ENCODE data around the gene MFSD6L. TPM values are rescaled to one million over a fixed set of nuclear protein-coding genes. Genes with fewer than 3 reads are reported as not detected.
A peak's percentile ranks its signal among the peaks of the same experiment; 100 is the strongest.

Gene MFSD6L
- total and polyA plus RNA-seq, 5 donors, result 0.14 TPM; not detected in 4

- 74% methylated on average over 15 of the region's 15 CpGs for WGBS
- no peaks in the 10 kb centered on the region for H3K27me3 ChIP-seq (ENCODE audit: control insufficient read depth, insufficient read depth)
- H3K4me3 ChIP-seq (ENCODE audit: low read length), result no peak overlapping the region
- H3K9me3 ChIP-seq (ENCODE audit: control insufficient read depth, low read length), result no peaks in the 10 kb centered on the region
- H3K4me1 ChIP-seq (ENCODE audit: control insufficient read depth, insufficient read depth, low read length), result no peaks in the 10 kb centered on the region
- H3K27ac ChIP-seq (ENCODE audit: low read length), result no peak overlapping the region
- intact Hi-C loops (cut with DNase I), result no loop called here
- DNase-seq (no peak), ATAC-seq (peak in 1 of 2 donors; percentile 13)
Measured at GRCh38 chr17:8836821-8837562, 37.8 kb upstream of the MFSD6L start.

- Histone ChIP-seq H3K27me3 (ENCODE audit: control insufficient read depth, insufficient read depth) (no peaks in the 10 kb centered on the region), H3K9me3 (ENCODE audit: control insufficient read depth, low read length) (no peaks in the 10 kb centered on the region), H3K4me3 (ENCODE audit: low read length) (no peak overlapping the region), H3K4me1 (ENCODE audit: control insufficient read depth, insufficient read depth, low read length) (no peaks in the 10 kb centered on the region), H3K27ac (ENCODE audit: low read length) (no peak overlapping the region)
- intact Hi-C loops (cut with DNase I), result no loop called here
- WGBS, result 86% methylated on average over 6 of the region's 6 CpGs
- DNase-seq, result no peak
- no peak for ATAC-seq
Measured at GRCh38 chr17:8835631-8836364, 36.6 kb upstream of the MFSD6L start.

DNA sequence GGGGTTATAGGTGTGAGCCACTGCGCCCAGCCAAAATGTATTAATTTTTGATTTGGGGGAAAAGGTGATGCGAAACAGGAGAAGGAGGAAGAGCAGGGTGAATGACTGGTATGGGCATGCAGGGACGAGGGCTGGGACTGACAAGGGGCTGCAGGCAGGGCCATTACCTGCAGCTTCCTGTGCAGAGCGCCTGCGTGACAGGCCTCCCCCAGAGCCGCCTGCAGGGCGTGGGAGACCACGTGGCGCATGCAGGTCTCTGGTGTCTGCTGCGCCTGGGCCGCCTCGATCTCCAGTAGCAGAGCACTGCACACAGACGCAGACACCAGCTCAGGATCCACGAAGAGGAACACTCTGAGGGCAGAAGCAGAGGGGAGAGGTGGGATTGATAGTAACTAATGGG is 35.9 kb upstream of the MFSD6L start:
- Histone ChIP-seq H3K9me3 (ENCODE audit: control insufficient read depth, low read length) (no peaks in the 10 kb centered on the region), H3K4me3 (ENCODE audit: low read length) (no peak overlapping the region), H3K27ac (ENCODE audit: low read length) (no peak overlapping the region), H3K27me3 (ENCODE audit: control insufficient read depth, insufficient read depth) (no peaks in the 10 kb centered on the region), H3K4me1 (ENCODE audit: control insufficient read depth, insufficient read depth, low read length) (no peaks in the 10 kb centered on the region)
- no peak for ATAC-seq
- intact Hi-C loops (cut with DNase I), result no loop called here
- 94% methylated on average over 14 of the region's 14 CpGs for WGBS
- no peak for DNase-seq

DNA sequence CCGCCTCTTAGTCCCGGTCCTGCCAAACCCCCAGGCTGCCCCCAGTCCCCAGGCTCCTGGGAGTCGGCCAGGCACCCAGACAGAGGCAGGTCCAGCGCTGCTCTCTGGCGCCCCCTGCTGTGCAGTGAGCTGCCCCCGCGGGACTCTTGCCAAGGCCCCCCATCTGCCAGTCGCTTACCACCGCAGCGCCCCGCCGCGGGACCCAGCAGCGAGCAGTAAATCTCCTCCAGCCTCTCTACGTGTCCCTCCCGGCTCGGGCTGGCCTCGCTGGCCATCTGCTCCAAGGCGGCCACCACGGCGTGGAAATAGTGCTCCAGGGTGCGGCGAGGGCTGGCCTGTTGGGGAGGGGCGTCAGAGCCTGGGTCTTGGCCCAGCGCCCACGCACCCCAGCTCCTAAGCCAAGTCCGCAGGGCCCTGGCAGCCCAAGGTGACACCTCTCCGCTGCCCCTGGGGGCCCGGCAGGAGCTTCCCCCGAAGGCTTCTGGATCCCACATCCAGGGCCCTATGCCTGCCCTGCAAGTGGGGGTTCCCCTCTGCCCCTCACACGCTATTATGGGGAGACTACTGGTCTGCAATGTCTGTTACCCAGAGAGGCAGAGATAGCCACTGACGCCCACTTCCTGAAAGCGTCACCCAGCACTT is 33.7 kb upstream of the MFSD6L start:
- DNase-seq (peak in 2 of 3 donors; percentile 52 to 60), ATAC-seq (peak in 1 of 2 donors; percentile 11)
- Histone ChIP-seq H3K4me1 (ENCODE audit: control insufficient read depth, insufficient read depth, low read length) (no peaks in the 10 kb centered on the region), H3K27me3 (ENCODE audit: control insufficient read depth, insufficient read depth) (no peaks in the 10 kb centered on the region), H3K27ac (ENCODE audit: low read length) (no peak overlapping the region), H3K9me3 (ENCODE audit: control insufficient read depth, low read length) (no peaks in the 10 kb centered on the region), H3K4me3 (ENCODE audit: low read length) (no peak overlapping the region)
- WGBS, result 46% methylated on average over 33 of the region's 33 CpGs
- intact Hi-C loops (cut with DNase I), result no loop called here

- 88% methylated on average over 7 of the region's 7 CpGs for WGBS
- intact Hi-C loops (cut with DNase I), result no loop called here
- Histone ChIP-seq H3K4me3 (ENCODE audit: low read length) (no peak overlapping the region), H3K27ac (ENCODE audit: low read length) (no peak overlapping the region), H3K27me3 (ENCODE audit: control insufficient read depth, insufficient read depth) (no peaks in the 10 kb centered on the region), H3K9me3 (ENCODE audit: control insufficient read depth, low read length) (no peaks in the 10 kb centered on the region), H3K4me1 (ENCODE audit: control insufficient read depth, insufficient read depth, low read length) (no peaks in the 10 kb centered on the region)
- ATAC-seq (no peak), DNase-seq (no peak)
Measured at GRCh38 chr17:8831234-8831849, 32.2 kb upstream of the MFSD6L start.

DNA sequence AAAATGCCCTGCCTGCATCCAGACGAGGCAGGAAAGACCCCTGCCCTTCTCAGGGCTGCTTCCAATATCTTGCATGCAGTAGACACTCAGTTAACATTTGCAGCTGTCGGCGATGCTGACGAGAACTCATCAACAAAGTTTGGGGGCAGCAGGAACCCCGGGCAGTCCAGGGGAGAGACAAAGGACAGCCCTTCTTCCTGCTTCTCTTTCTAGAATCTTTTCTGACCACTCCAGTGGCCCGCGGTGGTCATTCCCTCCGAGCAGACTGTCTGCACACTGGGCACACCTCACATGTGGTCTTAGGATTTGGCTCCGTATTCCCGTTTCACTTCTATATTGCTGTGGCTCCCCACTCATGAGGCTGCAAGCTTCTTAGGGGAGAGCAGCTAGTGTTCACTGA is 31.0 kb upstream of the MFSD6L start:
- 80% methylated on average over 10 of the region's 10 CpGs for WGBS
- DNase-seq, result no peak

GRCh38 chr17:8829036-8829941 is 30.1 kb upstream of the MFSD6L start:
- Histone ChIP-seq H3K9me3 (ENCODE audit: control insufficient read depth, low read length) (no peaks in the 10 kb centered on the region), H3K4me1 (ENCODE audit: control insufficient read depth, insufficient read depth, low read length) (no peaks in the 10 kb centered on the region), H3K27ac (ENCODE audit: low read length) (no peak overlapping the region), H3K27me3 (ENCODE audit: control insufficient read depth, insufficient read depth) (no peaks in the 10 kb centered on the region), H3K4me3 (ENCODE audit: low read length) (no peak overlapping the region)
- intact Hi-C loops (cut with DNase I), result no loop called here
- DNase-seq (no peak), ATAC-seq (no peak)
- 91% methylated on average over 16 of the region's 16 CpGs for WGBS

More for the DNA sequence above, 31.0 kb upstream of the MFSD6L start:
- Histone ChIP-seq H3K9me3 (ENCODE audit: control insufficient read depth, low read length) (no peaks in the 10 kb centered on the region), H3K27me3 (ENCODE audit: control insufficient read depth, insufficient read depth) (no peaks in the 10 kb centered on the region), H3K4me3 (ENCODE audit: low read length) (no peak overlapping the region), H3K4me1 (ENCODE audit: control insufficient read depth, insufficient read depth, low read length) (no peaks in the 10 kb centered on the region), H3K27ac (ENCODE audit: low read length) (no peak overlapping the region)
- intact Hi-C loops (cut with DNase I), result no loop called here
- no peak for ATAC-seq

- ATAC-seq (peak in 1 of 2 donors; percentile 26), DNase-seq (peak in 1 of 3 donors; percentile 49)
- intact Hi-C loops (cut with DNase I), result no loop called here
- Histone ChIP-seq H3K4me1 (ENCODE audit: control insufficient read depth, insufficient read depth, low read length) (no peaks in the 10 kb centered on the region), H3K27me3 (ENCODE audit: control insufficient read depth, insufficient read depth) (no peaks in the 10 kb centered on the region), H3K27ac (ENCODE audit: low read length) (no peak overlapping the region), H3K4me3 (ENCODE audit: low read length) (no peak overlapping the region), H3K9me3 (ENCODE audit: control insufficient read depth, low read length) (no peaks in the 10 kb centered on the region)
- WGBS, result 91% methylated on average over 20 of the region's 20 CpGs
Measured at GRCh38 chr17:8828517-8828875, 29.3 kb upstream of the MFSD6L start.

- Histone ChIP-seq H3K4me1 (ENCODE audit: control insufficient read depth, insufficient read depth, low read length) (no peaks in the 10 kb centered on the region), H3K9me3 (ENCODE audit: control insufficient read depth, low read length) (no peaks in the 10 kb centered on the region), H3K27ac (ENCODE audit: low read length) (no peak overlapping the region), H3K4me3 (ENCODE audit: low read length) (no peak overlapping the region), H3K27me3 (ENCODE audit: control insufficient read depth, insufficient read depth) (no peaks in the 10 kb centered on the region)
- 77% methylated on average over 19 of the region's 19 CpGs for WGBS
- intact Hi-C loops (cut with DNase I), result no loop called here
- no peak for ATAC-seq
- DNase-seq, result no peak
Measured at GRCh38 chr17:8826808-8827435, 27.8 kb upstream of the MFSD6L start.

- no peaks in the 10 kb centered on the region for H3K27me3 ChIP-seq (ENCODE audit: control insufficient read depth, insufficient read depth)
- 75% methylated on average over 2 of the region's 2 CpGs for WGBS
- ATAC-seq (no peak), DNase-seq (no peak)
- H3K4me1 ChIP-seq (ENCODE audit: control insufficient read depth, insufficient read depth, low read length), result no peaks in the 10 kb centered on the region
- H3K4me3 ChIP-seq (ENCODE audit: low read length), result no peak overlapping the region
- intact Hi-C loops (cut with DNase I), result no loop called here
- no peaks in the 10 kb centered on the region for H3K9me3 ChIP-seq (ENCODE audit: control insufficient read depth, low read length)
- H3K27ac ChIP-seq (ENCODE audit: low read length), result no peak overlapping the region
Measured at GRCh38 chr17:8825802-8826201, 26.6 kb upstream of the MFSD6L start.

All from right cardiac atrium (tissue), 5 donors.